HPDE6-E6E7 (cell line): ENCODE measurements around the gene GSK3B.

Experiments
- DNase-seq: peaks from one replicate; pipeline ENCODE4 v3.0.0; 2011; ENCODE audit warnings: missing footprints; ENCODE audit errors: extremely low spot score

Gene GSK3B

DNA sequence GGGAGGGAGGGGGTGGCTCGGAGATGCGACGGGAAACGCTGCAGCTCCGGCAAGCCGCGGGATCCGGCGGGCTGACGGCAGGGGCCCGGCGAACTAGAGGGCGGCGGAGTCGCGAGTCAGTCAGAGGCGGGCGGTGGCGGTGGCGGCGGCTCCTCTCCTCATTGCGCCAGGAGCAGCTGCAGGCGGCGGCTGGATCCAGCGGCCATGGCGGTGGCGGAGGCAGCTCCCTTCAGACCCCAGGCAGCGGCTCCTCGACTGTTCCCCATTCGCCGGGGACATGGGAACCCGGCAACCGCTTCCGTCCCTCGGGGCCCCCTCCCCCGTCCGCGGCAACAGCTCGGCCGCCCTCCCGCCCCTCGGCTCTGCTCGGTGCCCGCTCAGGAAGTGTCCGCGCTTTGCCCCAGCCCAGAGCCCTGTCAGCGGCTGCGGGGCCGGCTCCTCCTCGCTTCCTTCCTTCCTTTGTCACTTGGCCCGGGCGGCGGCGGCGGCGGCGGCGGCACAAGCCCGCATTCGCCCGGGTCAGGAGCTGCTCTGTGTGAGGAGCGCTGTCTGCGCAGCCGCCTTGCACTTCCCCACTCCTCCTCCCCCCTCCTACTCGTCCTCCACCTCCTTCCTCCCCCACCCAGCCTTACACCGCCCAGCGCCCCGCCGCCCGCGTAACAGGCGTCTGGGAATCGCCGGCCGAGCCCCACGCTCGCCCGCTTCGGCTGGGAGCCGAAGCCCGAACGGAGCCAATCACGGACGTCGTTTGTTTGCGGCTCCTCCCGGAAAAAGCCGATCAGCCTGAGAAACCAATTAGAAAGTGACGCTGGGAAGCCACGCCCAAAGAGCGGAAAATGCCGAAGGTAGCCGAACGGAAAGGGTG is at the start of gene GSK3B:
GSK3B (minus strand) TSS at position 537 of the 865 bp plus-strand sequence. CDS start 1,013 bp downstream, outside the sequence.
- DNase-seq, result no peak

DNA sequence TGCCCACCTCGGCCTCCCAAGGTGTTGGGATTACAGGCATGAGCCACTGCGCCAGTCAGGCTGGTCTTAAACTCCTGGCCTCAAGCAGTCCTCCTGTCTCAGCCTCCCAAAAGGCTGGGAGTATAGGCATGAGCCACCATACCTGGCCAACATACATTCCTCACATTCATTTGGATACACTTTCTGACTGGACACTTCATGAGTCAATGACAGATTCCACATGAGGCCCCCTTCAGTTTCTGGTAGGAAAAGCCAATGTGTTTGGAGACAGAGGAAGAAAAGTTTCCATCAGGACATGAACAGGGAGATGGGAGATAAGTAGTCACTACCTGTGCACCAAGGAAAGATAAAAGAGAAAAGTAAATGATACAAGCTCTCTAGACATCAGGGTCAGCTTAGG is 49.4 kb upstream of the GSK3B start:
- DNase-seq, result no peak

DNA sequence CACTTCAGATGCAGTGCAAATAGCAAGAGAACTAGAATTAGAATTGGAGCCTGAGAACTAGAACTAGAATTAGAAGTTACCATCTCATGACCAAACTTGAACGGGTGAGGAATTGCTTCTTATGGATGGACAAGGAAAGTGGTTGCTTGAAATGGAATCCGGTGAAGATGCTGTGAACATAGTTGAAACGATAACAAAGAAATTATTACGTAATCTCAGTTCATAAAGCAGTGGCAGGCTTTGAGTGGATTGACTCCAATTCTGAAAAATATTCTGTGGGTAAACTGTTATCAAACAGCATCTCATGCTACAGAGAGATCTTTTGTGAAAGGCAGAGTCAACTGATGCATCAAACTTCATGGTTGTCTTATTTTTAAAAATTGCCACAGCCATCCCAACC is 48.0 kb upstream of the GSK3B start:
- no peak for DNase-seq

DNA sequence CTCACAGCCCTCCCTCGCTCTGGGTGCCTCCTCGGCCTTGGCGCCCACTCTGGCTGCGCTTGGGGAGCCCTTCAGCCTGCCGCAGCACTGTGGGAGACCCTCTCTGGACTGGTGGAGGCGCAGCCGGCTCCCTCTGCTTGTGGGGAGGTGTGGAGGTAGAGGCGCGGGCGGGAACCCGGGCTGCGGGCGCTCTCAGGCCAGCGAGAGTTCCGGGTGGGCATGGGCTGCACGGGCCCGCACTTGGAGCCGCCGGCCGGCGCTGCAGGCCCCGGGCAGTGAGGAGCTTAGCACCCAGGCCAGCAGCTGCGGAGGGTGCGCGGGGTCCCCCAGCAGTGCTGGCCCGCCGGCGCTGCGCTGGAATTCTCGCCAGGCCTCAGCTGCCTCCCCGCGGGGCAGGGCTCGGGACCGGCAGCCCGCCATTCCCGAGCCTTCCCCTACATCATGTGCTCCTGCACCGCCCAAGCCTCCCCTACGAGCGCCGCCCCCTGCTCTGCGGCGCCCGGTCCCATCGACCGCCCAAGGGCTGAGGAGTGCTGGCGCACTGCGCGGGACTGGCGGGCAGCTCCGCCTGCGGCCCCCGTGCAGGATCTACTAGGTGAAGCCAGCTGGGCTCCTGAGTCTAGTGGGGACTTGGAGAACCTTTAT is 46.0 kb upstream of the GSK3B start:
- no peak for DNase-seq

DNA sequence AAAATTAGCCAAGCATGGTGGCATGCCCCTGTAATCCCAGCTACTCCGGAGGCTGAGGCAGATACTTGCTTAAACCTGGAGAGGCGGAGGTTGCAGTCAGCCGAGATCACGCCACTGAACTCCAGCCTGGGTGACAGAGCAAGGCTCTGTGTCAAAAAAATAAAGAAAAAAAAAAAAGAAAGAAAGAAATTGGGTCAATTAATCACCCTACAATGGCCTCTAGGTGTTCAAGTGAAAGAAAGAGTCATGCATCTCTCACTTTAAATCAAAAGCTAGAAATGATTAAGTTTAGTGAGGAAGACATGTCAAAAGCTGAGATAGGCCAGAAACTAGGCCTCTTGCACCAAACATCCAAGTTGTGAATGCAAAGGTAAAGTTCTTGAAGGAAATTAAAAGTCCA is 44.9 kb upstream of the GSK3B start:
- no peak for DNase-seq

DNA sequence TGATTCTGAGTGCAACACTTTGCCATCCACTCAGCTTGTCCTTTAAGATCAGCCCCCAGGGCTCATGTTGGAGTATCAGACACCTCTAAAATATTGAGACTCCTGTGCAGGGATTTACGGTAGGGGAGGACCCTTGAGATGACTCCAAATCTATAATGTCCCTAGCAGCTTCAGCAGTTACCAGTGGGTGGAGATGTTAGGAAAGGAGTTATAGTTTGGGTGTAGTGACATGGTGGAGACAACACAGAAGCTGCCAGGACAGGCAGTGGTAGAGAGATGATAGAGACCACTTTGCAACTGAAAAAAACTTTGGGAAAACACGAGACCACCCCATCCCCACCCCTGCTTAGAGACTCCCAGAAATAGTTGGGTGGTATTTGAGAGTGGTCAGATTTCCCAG is 43.3 kb upstream of the GSK3B start:
- DNase-seq, result no peak

DNA sequence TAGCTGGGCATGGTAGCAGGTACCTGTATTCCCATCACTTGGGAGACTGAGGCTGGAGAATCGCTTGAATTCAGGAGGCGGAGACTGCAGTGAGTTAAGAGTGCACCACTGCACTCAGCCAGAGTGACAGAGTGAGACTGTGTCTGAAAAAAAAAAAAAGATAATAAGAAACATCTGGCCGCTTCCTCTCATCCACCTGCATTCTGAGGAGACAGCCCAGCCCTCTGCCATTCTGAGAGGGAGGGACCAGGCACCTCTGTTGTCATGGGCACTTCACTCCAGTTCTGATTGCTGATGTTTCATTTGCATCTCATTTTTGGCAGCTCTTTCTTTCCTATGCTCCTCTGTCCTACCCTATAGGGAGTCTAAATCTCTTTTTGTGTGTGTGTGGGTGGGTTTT is 36.4 kb upstream of the GSK3B start:
- no peak for DNase-seq

DNA sequence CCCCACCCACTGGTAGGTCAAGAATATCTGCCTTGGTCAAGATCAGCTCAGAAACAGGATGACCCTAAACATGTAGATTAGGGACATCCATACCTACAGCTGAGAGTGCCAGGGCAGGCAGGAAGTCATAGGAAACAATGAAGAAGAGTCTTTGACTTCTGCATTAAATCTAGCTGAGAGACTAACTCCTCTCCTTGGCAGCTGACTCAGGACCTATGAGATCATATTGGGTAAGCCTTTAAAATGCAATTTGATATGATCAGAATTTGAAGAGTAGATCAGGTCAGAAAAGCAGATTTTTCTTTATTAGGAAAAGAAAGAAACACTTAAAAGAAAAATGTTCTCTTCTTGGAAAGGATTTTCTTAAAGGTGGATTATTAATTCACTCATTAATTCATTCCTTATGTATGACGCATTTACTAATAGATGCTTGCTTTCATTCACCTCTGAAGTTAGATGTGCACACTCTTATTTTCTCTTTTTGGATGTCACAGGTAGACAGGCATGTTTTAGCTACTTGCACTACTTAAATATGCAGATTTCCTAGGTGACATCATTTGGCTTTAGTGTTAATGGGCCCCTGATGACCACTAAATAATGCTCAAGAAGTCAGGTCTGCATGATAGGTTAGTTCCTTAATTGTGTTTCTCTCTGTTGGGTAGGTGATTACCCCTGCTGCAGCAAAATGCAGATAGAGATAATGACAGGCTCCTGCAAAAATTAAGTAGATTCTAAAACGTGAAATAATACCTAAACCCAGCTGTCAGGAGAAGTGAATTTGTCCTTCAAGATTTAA is 35.7 kb upstream of the GSK3B start:
- no peak for DNase-seq

DNA sequence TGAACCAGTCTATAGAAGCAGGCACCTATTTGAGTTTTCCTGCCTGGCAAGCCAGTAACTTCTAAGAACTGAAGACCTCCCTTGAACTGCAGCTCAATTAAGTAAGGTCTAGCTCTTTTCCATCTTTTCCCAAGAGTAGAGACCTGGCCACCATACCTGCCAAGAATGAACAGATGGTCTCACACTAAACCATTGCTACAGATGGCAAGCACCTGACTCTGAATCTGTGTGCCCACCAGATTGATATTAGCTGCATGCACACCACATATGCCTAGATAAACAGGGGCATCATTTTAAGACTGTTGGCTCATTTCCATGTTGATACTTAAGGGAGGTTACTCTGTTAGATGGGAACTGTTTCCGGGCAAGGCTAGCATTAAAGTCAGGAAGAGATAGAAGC is 34.8 kb upstream of the GSK3B start:
- no peak for DNase-seq

DNA sequence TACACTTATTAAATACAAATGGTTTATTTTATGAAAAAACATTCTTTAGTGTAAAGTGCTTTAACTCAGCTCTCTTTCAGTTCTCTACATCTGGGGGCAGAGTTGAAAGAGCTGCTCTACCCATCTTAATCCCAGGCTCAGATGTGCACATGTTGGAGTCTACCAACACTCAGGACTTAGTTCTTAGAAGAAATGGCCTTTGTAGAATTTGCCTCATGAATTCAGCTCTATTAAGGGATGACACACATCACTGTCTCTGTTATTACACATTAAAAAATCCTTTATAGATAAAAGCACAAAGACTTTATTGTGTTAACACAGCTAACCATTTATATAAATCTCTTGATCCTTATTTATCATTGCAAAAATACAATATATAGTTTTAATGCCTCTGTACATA is 31.7 kb upstream of the GSK3B start:
- no peak for DNase-seq

DNA sequence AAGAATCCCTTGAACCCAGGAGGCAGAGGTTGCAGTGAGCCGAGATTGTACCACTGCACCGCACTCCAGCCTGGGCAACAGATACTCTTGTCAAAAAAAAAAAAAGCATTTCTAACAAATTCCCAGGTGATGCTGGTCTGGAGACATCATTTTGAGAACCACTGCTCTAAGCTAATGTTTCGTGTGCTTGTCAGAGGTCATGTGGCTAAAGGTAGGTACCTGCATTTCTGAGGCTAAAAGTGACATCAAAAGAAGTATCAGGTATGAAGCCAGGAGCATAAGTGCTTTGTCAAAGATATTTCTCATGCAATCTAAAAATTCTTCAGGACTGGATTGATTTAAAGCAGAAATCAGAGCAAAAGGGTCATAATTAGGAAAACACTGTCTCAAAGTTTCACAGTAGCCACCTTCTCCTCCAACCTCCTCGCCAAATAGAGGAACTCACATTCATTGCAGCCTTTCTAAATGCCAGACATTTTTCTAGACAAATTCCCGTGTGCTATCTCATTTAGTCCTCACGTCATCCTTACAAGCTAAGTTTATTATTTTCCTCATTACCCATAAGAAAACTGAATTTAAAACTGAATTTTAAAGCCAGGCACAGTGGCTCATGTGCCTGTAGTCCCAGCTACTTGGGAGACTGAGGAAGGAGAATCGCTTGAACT is 25.7 kb upstream of the GSK3B start:
- no peak for DNase-seq

DNA sequence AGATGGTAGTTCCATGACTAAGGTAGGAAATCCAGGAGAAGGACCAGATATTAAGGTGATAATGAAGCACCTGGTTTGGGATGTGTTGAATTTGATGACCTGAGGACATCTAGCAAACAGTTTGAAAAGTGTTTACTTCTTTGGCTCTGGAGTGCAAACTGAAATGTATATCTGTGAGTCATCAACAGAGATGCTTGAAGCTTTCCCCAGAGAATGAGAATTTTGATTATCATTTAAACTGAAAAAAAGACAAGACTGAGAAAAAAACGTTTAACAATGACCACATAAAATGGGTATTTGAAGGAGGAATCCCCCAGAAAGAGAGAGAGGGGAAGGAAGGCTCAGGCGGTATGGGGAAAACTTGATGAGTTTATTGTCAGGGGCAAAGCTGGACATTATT is 20.7 kb upstream of the GSK3B start:
- no peak for DNase-seq

DNA sequence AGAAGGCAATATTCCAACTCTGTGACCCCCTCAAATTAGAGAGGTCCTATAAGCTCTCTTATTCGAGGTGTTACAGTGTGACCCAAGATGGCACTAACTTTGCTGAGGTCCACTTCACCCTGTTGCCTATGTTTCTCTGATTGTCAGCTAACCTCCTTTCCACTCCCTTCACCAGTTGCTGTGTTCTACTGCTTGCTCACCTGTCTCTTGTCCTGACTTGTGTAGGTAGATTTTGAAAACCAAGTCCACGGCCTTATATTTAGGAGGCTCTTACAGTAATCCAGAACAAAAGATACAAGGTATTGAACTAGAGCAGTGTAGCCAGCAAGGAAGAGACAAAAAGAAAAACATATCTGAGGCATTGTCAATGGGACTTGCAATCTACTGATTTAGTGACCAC is 20.1 kb upstream of the GSK3B start:
- no peak for DNase-seq

DNA sequence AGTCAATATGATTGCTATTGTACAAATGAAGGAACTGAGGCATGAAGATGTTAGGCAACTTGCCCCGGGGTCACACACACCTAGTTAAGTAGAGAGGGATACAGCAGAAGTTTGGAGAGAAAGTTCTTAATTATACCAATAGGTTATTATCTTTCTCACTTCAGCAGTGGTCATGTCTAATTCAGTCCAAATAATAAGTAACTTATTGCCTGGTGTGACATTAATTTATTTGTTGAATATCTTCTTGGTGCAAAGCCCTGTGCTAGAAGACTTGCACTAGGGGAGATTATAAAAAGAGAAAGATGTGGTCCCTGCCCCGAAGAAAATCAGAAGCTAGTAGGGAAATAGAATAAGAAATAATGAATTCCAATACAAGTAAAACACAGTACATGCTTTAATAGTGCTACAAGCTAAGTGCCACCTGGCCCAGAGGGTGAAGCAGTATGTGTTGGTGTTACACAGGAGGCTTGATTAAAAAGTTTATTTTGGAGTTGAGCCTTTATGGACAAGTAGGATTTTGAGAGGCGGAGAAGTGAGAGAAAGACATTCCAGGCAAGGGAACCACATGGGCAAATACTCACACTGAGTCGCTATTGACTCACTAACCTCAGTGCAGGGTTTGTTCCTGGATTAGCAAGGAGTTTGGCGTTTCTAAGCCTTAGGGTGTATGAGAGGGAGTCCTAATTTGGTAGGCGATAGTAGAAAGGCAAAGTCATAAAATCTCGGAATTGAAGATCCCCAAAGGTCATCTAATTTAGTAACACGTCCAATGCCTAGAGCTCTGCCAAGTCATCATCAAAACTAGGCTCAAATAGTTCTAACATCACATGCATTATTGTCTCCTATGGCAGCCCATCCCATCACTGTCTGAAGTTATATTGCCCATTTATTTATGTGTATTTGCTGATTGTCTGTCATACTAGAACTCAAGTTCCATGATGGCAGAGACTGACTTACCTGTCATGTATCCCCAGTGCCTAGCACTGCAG is 19.2 kb upstream of the GSK3B start:
- DNase-seq, result peak; percentile 78

DNA sequence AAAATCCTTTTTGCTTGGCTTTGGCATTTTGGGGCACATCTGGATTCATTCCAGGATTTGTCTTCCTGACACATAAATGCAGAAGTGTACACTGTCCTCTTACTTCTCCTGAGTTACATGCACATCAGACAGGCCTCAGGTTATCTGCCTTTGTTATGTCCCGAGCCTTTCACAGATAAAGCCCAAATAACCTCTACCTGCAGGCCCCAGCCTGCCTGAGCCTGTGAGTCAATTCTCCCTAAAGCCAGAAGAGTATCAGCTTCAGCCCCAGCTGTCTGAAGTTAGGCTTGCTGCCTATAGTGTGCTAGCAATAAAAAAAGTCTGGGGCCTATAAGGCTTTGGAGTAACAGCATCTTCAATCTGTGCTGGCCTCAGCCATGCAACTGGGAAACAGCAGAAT is 17.7 kb upstream of the GSK3B start:
- DNase-seq, result peak; percentile 73

DNA sequence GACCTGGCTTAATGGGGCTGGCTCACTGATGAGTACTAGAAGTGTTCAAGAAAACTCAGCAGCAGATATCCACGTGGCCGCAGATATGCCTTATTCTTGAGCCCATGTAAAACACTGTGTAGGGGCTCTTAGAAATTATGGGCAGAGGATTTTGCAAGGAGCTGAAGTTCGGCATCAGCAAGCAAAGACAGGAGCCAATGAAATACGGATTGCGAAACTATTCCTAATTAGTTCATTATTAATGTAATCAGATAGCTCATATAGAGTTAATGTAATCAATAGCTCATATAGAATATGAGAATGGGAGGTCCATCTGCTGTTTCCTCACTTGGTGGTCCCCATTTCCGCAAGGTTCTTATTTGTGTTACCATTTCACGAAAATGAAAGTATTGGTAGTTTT is 9.0 kb upstream of the GSK3B start:
- no peak for DNase-seq

DNA sequence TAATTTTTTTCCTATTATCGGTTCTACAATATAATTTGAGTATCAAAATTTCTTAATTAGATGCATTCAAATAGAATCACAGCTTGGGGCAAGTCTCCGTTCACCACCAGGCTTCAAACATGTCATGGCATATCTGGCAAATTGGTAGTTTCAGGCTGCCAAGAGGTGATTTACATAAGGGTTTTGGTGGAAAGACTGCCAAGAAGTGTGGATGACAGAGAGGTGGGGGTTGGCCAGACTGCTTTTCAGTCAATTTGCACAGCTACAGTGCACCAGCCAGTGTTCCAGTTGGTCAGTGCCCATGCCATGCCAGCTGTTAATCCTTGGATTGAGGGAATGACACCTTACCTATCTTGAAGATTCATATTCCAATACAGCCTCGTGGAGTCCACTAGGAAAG is 8.4 kb upstream of the GSK3B start:
- no peak for DNase-seq

DNA sequence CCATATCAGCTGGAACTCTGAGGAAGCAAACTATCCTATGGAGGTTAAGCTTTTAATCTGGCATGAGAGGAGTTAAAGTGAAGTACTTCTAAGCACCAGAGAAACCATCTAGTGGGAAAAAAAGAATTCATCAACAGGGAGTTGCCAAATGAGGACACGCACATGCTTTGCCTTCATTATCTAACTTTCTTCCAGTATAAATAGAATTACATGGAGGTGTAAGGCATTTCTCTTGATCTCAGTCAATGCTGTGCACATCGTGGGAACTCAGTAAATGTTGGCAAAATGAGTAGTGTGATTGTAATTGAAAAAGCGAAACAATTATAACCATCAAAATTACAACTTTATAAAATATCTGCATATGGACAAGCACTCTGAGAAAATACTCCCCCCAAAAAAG is 8.0 kb upstream of the GSK3B start:
- no peak for DNase-seq

DNA sequence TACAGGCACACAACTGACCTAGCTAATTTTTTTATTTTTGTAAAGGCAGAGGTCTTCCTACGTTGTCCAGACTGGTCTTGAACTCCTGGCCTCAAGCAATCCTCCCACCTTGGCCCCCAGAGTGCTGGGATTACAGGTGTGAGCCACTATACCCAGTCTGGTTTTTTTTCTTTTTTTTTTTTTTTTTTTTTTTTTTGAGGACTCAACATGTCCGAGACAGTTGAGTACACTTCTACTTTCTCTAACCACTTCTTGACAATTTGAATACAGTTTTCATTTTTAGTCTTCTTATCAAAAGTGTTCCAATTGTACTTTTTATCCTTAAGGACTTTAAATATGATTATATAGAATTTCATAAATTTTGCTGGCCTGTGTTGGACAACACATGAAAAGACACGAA is 7.4 kb upstream of the GSK3B start:
- DNase-seq, result no peak

DNA sequence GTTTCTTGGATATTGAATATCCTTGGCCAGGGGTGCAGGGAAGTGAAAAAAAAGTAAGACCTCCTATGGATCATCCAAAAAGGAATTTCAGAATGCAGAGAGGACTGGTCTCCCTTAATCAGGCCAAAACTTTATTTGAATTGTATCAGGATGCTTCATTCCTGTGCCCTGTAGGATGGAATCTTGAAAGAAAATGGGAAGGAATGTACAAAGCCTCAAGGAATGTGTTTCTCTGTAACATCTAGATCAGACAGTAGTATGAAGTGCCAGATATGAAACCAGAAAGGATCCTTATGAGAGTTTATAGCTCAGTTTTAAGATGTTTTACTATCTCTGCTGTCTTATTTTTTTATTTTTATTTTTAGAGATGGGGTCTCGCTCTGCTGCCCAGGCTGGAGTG is 6.5 kb upstream of the GSK3B start:
- no peak for DNase-seq

DNA sequence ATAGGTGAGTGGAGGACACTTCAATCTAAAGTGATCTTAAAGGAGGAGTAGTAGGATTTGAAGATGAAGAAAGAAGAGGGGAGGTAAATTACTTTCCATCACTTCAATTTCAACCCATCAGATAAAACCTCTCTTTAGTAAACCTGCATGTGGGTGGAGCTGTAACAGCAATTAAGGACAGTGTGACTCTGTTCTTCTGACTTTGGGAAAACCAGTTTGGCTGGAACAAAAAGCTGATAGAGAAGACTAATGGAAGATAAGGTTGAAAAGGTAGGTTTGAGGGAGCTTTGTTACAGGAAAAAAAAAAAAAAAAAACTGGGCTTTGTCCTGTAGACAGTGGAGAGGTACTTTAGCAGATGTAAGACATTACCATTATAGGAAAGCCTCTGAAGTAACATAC is 4.5 kb upstream of the GSK3B start:
- DNase-seq, result no peak
